Measurements from ENCODE around the gene SEMA5A.
"Not testable (repeated sequence)": the region's sequence is repeated elsewhere in the genome, so short reads cannot be mapped to it uniquely, and the experiment has no call there.

The SEMA5A gene

DNA sequence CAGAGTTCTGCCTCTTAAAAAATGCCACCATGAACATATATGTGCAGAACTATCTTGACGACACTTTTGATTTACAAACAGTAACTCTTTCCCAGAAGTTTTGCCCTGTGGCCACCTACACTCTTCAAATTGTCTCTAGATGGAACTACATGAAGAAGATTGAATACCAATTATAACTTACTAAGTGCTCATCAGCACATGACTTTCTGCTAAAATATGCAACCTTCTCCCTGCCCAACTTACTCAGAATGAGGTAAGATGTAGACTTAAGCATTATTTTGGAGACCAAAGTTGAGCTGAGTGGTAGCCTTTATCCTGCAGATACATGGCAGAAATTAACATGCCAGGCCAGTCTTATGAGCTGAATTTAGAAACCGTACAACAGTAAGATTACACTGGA is 105.4 kb downstream of the SEMA5A start:
- peak; percentile 92 for DNase-seq (ENCODE audit: low read depth)

DNA sequence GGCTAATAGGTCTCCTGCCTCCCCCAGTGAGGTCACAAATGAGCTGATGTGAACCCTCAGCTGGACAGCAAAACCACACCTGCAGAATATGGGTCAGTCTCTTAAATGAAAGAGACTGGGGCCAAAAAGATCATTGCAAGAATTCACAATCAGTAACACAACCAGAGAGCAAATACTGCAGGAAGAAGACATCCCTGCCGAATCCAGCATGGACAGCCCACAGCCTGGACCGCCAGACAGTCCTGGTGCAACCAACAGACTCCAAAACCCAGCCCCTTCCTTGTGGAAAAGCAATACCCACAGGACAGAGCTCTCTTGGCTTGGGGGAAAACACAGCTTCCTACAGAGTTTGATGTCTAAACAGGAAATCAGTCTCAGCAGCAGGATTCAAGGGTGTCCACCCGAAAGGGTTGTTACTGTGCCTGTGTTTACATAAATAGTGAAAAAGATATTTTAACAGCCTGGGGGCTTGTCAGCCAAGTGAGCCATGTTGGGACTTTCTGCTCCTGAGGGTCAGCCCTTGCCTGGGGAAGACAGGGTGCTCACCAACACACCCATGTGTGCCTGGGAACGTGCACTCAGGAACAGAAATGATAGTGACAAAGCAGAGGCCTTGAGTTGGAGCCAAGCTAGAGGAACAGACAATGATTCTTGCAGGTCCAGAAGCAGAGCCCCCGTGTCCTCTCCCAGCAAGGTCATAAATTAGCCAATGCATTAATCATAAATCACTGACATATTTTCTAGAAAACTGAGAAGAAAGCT is 106.2 kb downstream of the SEMA5A start:
- peak; percentile 66 for DNase-seq (ENCODE audit: low read depth)

DNA sequence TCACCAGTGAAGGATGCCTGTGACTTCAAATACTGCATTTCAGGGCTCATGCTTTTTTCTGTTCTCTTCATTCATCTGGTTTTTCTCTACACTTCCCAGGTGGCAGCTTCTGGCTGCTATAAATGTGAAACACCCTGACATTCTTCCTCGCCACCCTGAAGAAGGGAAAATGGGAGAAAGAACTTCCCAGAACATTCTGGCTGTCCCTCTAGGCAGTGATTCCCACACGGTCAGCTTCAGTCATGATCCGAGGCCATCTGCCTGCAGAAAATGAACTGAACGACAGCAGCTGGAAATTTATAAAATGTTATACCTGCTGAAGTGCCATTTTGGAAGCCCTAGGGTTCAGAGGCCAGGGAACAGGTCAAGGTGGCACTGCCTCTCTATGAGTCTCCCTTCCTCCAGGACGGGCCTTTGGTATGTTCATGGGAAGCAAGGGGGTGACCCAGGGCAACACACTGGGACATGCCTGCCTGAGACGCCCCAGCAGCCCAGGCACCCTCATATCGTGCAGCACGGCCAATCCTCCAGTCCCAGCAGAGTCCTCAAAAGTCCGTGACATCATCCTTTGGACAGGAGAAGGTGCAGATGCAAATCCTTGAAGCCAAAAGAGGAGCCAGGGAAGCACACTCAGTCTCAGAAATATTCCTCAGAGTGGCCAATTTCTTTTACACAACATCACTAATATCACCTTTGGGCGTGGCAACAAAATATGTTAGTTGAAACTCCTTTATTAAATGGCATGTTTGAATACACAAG is 107.1 kb downstream of the SEMA5A start:
- DNase-seq (ENCODE audit: low read depth), result no peak

DNA sequence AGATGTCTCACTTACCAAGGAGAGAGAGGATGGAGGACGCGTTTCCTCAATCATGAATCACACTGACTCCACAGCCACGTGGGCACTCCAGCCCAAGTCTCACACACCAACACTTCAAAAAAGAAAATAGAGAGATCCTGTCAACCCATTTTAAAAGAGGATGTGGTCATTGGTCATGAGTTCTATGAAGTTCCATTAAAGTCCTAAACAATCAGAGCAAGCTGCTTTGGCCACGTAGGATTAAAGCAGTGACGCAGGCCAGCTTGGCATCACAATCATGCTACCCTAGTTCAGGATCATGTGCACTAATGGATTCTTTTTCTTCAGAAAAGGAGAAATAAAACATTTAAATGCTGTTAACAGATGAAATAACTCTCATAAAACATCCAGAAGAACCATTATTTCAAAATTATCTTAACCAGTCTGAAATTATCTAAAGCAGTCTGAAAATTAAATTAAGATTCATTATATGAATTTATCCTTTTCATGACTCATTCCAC is 108.1 kb downstream of the SEMA5A start:
- DNase-seq (ENCODE audit: low read depth), result peak; percentile 95

DNA sequence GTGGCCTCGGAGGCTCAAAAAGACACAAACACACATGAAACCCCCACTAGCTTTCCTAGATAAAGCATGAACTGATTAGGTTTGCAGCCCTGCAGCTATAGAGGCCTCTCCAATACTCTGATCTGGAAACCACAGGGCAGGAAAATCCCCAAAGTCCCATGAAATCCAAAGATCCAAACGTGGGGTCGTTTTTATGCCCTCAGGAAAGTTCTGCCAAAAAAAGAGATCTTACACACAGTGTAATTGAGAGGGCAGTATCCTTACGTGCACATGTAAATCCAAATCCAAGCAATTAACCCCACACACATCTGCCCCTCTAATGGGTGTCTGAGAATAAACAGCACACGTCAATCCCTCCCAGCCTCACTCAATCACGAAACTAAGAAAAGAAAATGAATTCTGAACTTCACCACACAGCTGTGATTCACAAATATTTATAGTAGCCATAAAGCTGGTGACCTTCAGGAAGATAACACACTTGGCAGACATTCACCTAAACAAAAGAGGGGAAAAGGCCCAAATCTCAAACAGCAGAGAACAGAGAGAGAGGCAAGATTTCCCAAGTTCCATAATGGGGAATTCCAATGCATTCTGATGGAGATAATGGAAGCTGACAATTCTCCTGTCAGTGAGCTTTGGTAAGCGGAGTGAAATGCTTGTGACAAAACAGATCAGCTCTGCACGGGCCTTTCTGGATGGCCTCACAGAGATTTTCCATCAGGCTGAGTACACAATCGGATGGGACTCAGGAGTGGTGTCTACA is 114.2 kb downstream of the SEMA5A start:
- peak; percentile 81 for DNase-seq (ENCODE audit: low read depth)

GRCh38 chr5:9431151-9431495 is 114.8 kb downstream of the SEMA5A start:
- no peak for DNase-seq (ENCODE audit: low read depth)

GRCh38 chr5:9430306-9430705 is 115.6 kb downstream of the SEMA5A start:
- peak; percentile 69 for DNase-seq (ENCODE audit: low read depth)

GRCh38 chr5:9429691-9430215 is 116.1 kb downstream of the SEMA5A start:
- no peak for DNase-seq (ENCODE audit: low read depth)

DNA sequence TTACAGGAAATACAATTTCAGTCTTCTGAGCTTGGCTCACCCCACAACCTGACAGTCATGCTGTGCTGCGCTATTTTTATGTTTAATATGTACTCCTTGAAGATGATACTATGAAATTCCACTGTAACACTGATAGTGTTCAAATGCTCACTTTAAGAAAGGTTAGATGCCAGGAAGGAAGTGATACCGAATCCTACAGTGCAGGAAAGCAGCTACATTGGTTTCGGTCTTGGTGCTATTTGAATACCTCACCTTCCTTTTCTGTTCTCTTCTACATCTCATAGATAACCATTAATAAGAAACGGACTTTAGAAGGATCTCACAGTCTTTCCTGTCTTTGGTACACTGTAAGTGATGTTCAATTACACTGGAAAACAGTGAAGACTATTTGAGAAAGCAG is 117.6 kb downstream of the SEMA5A start:
- no peak for DNase-seq (ENCODE audit: low read depth)

DNA sequence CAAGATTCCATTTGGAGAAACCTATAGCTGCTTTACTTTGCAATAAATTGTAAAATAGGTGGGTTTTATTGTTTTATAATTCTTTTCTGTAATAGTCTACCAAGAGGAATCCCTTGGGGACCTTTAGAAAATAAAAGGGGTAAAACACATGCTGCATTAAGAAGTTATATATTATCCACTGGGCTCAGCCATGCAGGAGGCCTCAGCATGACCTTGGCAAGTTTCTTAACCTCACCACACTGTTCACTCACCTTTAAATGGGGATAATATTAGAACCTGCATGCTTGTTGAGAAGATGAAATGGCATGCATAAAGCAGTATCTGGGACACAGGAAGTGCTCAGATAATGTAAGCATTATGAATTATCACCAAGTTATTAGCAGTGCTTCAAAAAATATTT is 120.2 kb downstream of the SEMA5A start:
- DNase-seq (ENCODE audit: low read depth), result no peak

- peak; percentile 53 for DNase-seq (ENCODE audit: low read depth)
These were observed 122.3 kb downstream of the SEMA5A start for GRCh38 chr5:9423571-9423970.

DNA sequence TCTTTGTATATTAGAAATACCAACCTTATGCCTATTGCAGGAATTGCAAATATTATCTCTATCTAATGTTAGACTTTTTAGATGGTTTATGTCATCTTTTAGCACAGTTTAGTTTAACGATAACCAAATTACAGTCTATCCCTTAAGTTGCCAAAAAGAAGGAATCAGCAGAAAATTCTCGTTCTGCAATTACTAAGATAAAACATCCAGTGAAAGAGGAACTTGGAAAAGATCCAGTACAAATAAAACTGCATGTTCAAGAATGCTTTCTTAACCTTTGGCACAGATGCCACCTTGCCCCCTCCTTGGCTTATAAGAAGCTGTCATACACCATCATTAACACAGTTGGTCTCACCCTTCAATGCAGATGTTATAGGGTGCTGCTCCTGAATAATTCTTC is 124.0 kb downstream of the SEMA5A start:
- DNase-seq (ENCODE audit: low read depth), result peak; percentile 29

DNA sequence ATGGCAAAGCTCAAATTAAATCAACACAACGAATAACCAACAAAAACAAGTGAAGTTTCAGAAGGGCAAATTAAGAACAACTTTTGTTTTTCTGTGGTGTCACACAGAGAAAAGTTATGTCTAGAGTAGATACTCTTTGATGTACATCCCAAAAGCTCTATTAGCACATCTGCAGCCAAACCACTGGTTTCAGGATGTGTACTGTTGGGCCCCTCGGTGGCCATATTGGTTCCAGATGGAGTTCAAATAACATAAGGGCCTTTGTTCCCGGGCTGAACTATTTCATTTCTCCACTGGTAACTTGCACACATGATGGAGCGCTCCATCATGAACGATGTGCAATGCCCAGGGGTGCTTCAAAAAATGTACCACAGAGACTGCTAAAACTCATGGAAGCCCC is 126.1 kb downstream of the SEMA5A start:
- DNase-seq (ENCODE audit: low read depth), result no peak

DNA sequence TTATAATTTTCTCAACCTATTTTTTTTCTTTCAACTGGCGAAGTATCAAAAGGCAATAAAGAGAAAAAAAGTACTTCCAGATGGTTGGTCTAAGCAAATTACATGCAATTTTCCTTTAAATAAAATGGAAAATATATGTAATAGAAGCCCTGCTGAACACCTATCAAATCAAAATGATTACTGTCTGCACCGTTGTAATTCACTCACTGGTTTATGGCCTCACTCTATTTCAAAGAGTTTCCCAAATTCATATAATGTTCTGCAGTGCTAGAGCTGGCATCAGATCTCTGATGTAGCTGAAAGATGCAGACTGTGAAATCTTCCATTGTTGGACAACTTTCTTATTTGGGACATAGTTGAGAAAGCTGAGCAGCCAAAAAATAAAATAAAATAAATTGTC is 130.3 kb downstream of the SEMA5A start:
- no peak for DNase-seq (ENCODE audit: low read depth)

- DNase-seq (ENCODE audit: low read depth), result no peak
These were observed 130.8 kb downstream of the SEMA5A start for GRCh38 chr5:9415091-9415490.

GRCh38 chr5:9411142-9411541 is 134.7 kb downstream of the SEMA5A start:
- DNase-seq (ENCODE audit: low read depth), result no peak

GRCh38 chr5:9409413-9409960 is 136.4 kb downstream of the SEMA5A start:
- DNase-seq (ENCODE audit: low read depth), result no peak

DNA sequence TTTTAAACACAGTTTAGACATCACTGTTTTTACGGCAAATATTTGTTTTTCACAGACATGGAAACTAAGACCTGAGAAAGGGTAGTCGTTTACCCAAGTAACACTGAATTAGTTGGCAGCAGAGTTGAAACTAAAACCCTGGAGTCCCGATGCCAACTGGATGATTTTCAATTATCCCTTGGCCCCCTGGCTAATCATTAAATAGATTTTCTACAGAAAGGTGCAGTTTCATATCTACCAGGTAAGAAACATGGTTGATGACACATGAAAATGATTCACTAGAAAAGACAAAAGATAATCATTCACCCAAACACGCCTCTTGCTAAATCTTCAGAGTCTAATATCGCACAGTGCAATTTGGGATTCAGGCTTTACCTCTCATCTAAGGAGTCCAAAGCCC is 136.9 kb downstream of the SEMA5A start:
- no peak for DNase-seq (ENCODE audit: low read depth)

GRCh38 chr5:9405196-9405754 is 140.6 kb downstream of the SEMA5A start:
- no peak for DNase-seq (ENCODE audit: low read depth)

- DNase-seq (ENCODE audit: low read depth), result peak; percentile 33
These were observed 143.9 kb downstream of the SEMA5A start for GRCh38 chr5:9401786-9402472.

GRCh38 chr5:9399783-9400182 is 146.1 kb downstream of the SEMA5A start:
- DNase-seq (ENCODE audit: low read depth), result not testable (repeated sequence)

Data from EH (cell line).